Esophagus muscularis mucosa (tissue), 4 donors: ENCODE data around the gene TMA7B. TPM values are rescaled to one million over a fixed set of nuclear protein-coding genes. Genes with fewer than 3 reads are reported as not detected.

ENCODE experiments used
- DNase-seq: peaks from one replicate; pipeline ENCODE4 v3.0.0-alpha.2; 2017; ENCODE audit errors: extremely low spot score
- H3K27ac ChIP-seq, 4 donors: fragments of 200-600 bp; sonication (generic); replicated peaks in 1 of 4; 1 replicate in 3 of 4; 2 replicates in 1 of 4; pipeline ENCODE4 v1.5.1; 2016 to 2019; ENCODE audit warnings: mild to moderate bottlenecking in 1 of 4
- H3K27me3 ChIP-seq, 4 donors: fragments of 200-600 bp; sonication (generic); one replicate each; pipeline versions ENCODE4 v1.5.1 to v1.6.0; 2016 to 2019
- H3K36me3 ChIP-seq, 4 donors: fragments of 200-600 bp; sonication (generic); one replicate each; pipeline ENCODE4 v1.5.1; 2016 to 2019
- H3K4me1 ChIP-seq, 4 donors: fragments of 200-600 bp; sonication (generic); one replicate each; pipeline ENCODE4 v1.5.1; 2016 to 2019
- H3K4me3 ChIP-seq, 4 donors: fragments of 200-600 bp; sonication (generic); 1 replicate in 2 of 4; 2 replicates in 2 of 4; pipeline ENCODE4 v1.5.1; 2016 to 2019; ENCODE audit warnings: mild to moderate bottlenecking in 4 of 4, moderate library complexity in 1 of 4
- H3K9me3 ChIP-seq, 4 donors: fragments of 200-600 bp; sonication (generic); 1 replicate in 3 of 4; 2 replicates in 1 of 4; pipeline ENCODE4 v1.5.1; 2016 to 2019
- EP300 ChIP-seq: sonication (generic); formaldehyde crosslinking; IDR thresholded peaks from one replicate; pipeline ENCODE4 v1.6.1; 2017; ENCODE audit warnings: antibody characterized with exemption
- POLR2A ChIP-seq: fragments of 450-650 bp; IDR thresholded peaks from one replicate; pipeline ENCODE4 v1.6.1; 2017; ENCODE audit warnings: antibody characterized with exemption, moderate library complexity, mild to moderate bottlenecking, low read depth
- POLR2AphosphoS5 ChIP-seq, 2 donors: sonication (generic); formaldehyde crosslinking; IDR thresholded peaks; one replicate each; pipeline ENCODE4 v1.6.1; 2017; ENCODE audit warnings: antibody characterized with exemption in 2 of 2
- WGBS: methylation state at CpG from one replicate; pipeline ENCODE4 v1.1.5; 2018; 5-methylcytosine and 5-hydroxymethylcytosine counted together
- intact Hi-C: fragments of 100-400 bp; cut with DNase I; formaldehyde crosslinking; loops from one replicate; pipeline ENCODE4 v1.15.1; 2023
- total RNA-seq, 4 donors: library from RNA; depleted of rRNA; stranded (reverse); fragments of >200 nt; gene quantifications; one replicate each; pipeline versions ENCODE4 v1.1.0 to v1.2.1, GENCODE V29; 2016
- TF ChIP-seq, protein P1 (sequence below), 3 experiments: fragments of 200-600 bp in 2 of 3; fragments of 450-650 bp in 1 of 3; sonication (generic) in 2 of 3; IDR thresholded peaks; one replicate each; pipeline ENCODE4 v1.5.1; 2017 to 2019; ENCODE audit warnings: antibody characterized with exemption in 3 of 3, mild to moderate bottlenecking in 2 of 3, moderate library complexity in 1 of 3

TMA7B gene
- total RNA-seq, 4 donors from 2014 or later, result not detected

DNA sequence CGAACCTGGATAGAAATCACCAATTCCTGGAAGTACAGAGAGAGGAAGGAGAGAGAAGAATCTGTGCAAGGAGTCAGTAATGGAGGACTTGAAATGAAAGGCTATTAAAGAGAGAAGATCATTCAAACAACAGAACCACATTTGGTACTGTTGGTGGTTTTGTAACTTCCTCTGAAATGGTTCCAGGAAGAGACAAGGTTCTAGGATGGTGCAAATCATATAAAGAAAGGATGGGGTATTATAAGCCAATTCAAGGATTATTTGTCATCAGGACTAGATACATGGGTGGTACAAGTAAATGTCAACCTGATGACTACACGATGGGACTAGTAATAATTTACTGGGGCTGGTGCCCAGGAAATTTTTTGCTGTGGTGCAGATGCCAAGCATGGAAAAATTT is 28.9 kb upstream of the TMA7B start:
- DNase-seq, result no peak
- TF ChIP-seq POLR2A, result no peak
- TF ChIP-seq, protein P1, sequence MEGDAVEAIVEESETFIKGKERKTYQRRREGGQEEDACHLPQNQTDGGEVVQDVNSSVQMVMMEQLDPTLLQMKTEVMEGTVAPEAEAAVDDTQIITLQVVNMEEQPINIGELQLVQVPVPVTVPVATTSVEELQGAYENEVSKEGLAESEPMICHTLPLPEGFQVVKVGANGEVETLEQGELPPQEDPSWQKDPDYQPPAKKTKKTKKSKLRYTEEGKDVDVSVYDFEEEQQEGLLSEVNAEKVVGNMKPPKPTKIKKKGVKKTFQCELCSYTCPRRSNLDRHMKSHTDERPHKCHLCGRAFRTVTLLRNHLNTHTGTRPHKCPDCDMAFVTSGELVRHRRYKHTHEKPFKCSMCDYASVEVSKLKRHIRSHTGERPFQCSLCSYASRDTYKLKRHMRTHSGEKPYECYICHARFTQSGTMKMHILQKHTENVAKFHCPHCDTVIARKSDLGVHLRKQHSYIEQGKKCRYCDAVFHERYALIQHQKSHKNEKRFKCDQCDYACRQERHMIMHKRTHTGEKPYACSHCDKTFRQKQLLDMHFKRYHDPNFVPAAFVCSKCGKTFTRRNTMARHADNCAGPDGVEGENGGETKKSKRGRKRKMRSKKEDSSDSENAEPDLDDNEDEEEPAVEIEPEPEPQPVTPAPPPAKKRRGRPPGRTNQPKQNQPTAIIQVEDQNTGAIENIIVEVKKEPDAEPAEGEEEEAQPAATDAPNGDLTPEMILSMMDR (IDR thresholded peaks at IDR 0.05), result no peak
- no peak for TF ChIP-seq EP300
- TF ChIP-seq POLR2AphosphoS5 (IDR thresholded peaks at IDR 0.05), result no peak
- H3K4me1 ChIP-seq, result no peaks in the 10 kb centered on the region
- intact Hi-C loops, result no loop called here
- H3K9me3 ChIP-seq, result no peaks in the 10 kb centered on the region
- no peak overlapping the region for H3K27ac ChIP-seq
- H3K4me3 ChIP-seq, result no peak overlapping the region
- no peaks in the 10 kb centered on the region for H3K36me3 ChIP-seq
- 70% methylated on average over 2 of the region's 2 CpGs for WGBS
- peaks cover 0 to 40% (median 0%) of the 10 kb centered on the region in 4 donors for H3K27me3 ChIP-seq

DNA sequence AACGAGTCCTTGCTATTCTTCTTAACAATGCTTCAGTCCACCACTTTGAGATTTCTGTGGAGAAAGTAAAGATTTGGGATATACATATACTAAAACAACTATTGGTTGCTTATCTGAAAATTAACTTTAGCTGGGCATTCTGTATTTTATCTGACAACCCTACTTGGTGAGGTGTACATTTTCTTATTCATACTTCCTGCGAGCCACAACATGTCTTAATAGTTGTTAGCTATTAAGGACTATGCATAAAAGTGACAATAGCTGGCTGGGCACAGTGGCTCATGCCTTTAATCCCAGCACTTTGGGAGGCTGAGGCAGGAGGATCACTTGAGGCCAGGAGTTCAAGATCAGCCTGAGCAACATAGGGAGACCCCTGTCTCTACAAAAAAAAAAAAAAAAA is 28.0 kb upstream of the TMA7B start:
- no peak overlapping the region for H3K4me3 ChIP-seq
- H3K27me3 ChIP-seq, result peaks cover 0 to 34% (median 0%) of the 10 kb centered on the region in 4 donors
- no peaks in the 10 kb centered on the region for H3K9me3 ChIP-seq
- DNase-seq, result no peak
- TF ChIP-seq, protein P1 (IDR thresholded peaks at IDR 0.05), result no peak
- TF ChIP-seq POLR2AphosphoS5 (IDR thresholded peaks at IDR 0.05), result no peak
- TF ChIP-seq POLR2A, result no peak
- no peak for TF ChIP-seq EP300
- intact Hi-C loops, result no loop called here
- 88% methylated on average over 2 of the region's 2 CpGs for WGBS
- no peak overlapping the region for H3K27ac ChIP-seq
- H3K36me3 ChIP-seq, result no peaks in the 10 kb centered on the region
- no peaks in the 10 kb centered on the region for H3K4me1 ChIP-seq

DNA sequence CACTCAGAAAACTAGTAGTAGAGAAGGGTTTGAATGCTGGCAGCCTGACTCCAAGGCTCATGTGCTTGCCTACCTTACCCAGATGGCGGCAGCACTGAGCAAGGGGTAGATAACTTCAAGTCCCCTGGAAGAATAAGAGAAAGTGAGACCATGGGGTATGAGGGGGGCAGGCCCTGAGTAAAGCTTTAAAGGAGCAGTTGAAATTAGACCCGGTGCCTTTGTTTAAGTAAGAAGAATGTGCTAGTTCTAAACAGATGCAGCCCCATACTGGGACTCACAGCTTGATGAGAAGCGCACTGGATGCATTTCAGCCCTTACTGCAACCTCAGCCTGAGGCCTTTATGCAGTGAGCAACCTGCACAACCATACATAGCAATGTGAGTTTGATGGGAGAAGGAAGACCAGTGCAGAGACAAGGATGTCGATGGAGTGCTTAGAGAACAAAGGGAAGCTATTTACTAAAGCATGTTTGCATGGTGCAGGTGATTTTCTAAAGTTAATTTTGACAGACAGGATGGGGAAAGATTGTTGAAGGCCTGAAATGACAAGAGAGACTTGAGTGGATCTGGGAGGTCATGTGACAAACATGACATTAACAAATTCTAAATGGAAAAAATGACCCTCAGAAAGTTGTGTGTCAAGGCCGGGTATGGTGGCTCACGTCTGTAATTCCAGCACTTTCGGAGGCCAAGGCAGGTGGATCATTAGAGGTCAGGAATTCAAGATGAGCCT is 27.1 kb upstream of the TMA7B start:
- intact Hi-C loops, result no loop called here
- Histone ChIP-seq H3K36me3 (no peaks in the 10 kb centered on the region), H3K27me3 (peaks cover 0 to 33% (median 0%) of the 10 kb centered on the region in 4 donors), H3K27ac (no peak overlapping the region), H3K4me1 (no peaks in the 10 kb centered on the region), H3K4me3 (no peak overlapping the region), H3K9me3 (no peaks in the 10 kb centered on the region)
- no peak for DNase-seq
- 76% methylated on average over 7 of the region's 7 CpGs for WGBS
- no peak for TF ChIP-seq EP300
- TF ChIP-seq POLR2A, result no peak
- TF ChIP-seq, protein P1 (IDR thresholded peaks at IDR 0.05), result peak in 2 of 3 experiments; percentile 9 to 27

DNA sequence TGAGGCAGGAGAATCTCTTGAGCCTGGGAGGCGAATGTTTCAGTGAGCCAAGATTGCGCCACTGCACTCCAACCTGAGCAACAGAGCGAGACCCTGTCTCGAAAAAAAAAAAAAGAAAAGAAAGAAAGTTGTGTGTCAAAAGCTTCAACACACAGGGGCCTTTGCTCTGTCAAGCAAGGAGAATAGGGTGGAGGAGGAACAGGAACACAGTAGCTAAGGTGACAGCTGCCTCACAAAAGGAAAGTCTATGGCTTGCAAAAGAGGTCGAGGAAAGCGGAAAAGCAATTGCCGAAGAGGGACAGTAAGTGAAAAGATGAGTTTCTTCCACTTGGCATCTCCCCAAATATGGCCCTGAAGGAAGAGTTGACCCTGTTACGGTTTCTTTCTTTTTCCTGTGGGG is 26.5 kb upstream of the TMA7B start:
- DNase-seq, result no peak
- Histone ChIP-seq H3K27ac (no peak overlapping the region), H3K4me3 (no peak overlapping the region), H3K27me3 (peaks cover 0 to 38% (median 0%) of the 10 kb centered on the region in 4 donors), H3K4me1 (no peaks in the 10 kb centered on the region), H3K9me3 (no peaks in the 10 kb centered on the region), H3K36me3 (no peaks in the 10 kb centered on the region)
- TF ChIP-seq EP300 (no peak), POLR2A (no peak), POLR2AphosphoS5 (IDR thresholded peaks at IDR 0.05) (no peak)
- TF ChIP-seq, protein P1 (IDR thresholded peaks at IDR 0.05), result no peak
- 87% methylated on average over 8 of the region's 8 CpGs for WGBS
- intact Hi-C loops, result no loop called here

DNA sequence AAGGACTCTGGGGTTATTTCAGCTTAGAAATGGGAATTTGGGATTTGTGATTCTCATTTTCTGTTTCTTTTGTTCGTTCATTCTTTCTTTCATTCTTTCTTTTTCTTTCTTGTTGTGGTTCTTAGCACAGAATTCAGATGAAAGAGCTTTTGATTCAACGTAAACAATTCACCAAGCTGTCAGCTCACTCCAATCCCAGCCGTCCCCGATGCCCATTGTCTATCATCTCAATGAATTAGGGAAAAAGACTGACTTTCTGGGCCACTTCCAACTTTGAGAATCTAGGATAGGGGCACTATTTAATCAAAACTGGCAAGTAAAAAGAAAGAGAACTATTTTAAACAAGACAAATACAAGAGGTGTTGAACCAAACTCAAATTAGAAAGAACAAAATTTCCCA is 25.1 kb upstream of the TMA7B start:
- no peak for TF ChIP-seq EP300
- TF ChIP-seq, protein P1 (IDR thresholded peaks at IDR 0.05), result no peak
- no peak for TF ChIP-seq POLR2AphosphoS5 (IDR thresholded peaks at IDR 0.05)
- TF ChIP-seq POLR2A, result no peak
- no peak for DNase-seq
- Histone ChIP-seq H3K9me3 (no peaks in the 10 kb centered on the region), H3K4me1 (no peaks in the 10 kb centered on the region), H3K27me3 (peaks cover 0 to 41% (median 0%) of the 10 kb centered on the region in 4 donors), H3K36me3 (no peaks in the 10 kb centered on the region), H3K27ac (no peak overlapping the region), H3K4me3 (no peak overlapping the region)
- WGBS, result 71% methylated on average over 4 of the region's 4 CpGs
- intact Hi-C loops, result no loop called here
